NCI-H2171 treated with DMSO at 0.1 percent for 48 hours (cell line): ENCODE results near the gene SDC4.

Experiments used
- DNase-seq: peaks from one replicate; lab custom pipeline; 2025; lab: John Stamatoyannopoulos, UW

SDC4 gene

GRCh38 chr20:45318948-45319347, 29.3 kb downstream of the SDC4 start:
- DNase-seq: no peak

- DNase-seq: no peak
Measured at GRCh38 chr20:45318386-45318939, 29.8 kb downstream of the SDC4 start.

- DNase-seq: no peak
Measured at GRCh38 chr20:45317826-45318225, 30.4 kb downstream of the SDC4 start.

- DNase-seq: no peak
Measured at GRCh38 chr20:45316150-45317080, 31.8 kb downstream of the SDC4 start.

- DNase-seq: no peak
Measured at GRCh38 chr20:45315672-45316071, 32.6 kb downstream of the SDC4 start.

GRCh38 chr20:45313943-45314342, 34.3 kb downstream of the SDC4 start:
- DNase-seq: no peak

GRCh38 chr20:45313065-45313695, 35.0 kb downstream of the SDC4 start:
- no peak for DNase-seq

- no peak for DNase-seq
Measured at GRCh38 chr20:45312241-45312640, 36.0 kb downstream of the SDC4 start.

GRCh38 chr20:45311589-45312211, 36.5 kb downstream of the SDC4 start:
- DNase-seq: peak; percentile 18

GRCh38 chr20:45309075-45309474, 39.1 kb downstream of the SDC4 start:
- no peak for DNase-seq

GRCh38 chr20:45308117-45308778, 40.0 kb downstream of the SDC4 start, which contains the start of gene MATN4:
TSS of gene MATN4 (minus strand) at chr20:45308299. CDS start at chr20:45305582, 2,717 bp downstream.
- no peak for DNase-seq

GRCh38 chr20:45307076-45307640, 41.1 kb downstream of the SDC4 start:
- DNase-seq: no peak

- no peak for DNase-seq
Measured at GRCh38 chr20:45306431-45306982, 41.7 kb downstream of the SDC4 start, which contains the start of gene RBPJL. TSS of gene RBPJL (plus strand) at chr20:45306840. CDS start at chr20:45306923, 83 bp downstream.

GRCh38 chr20:45305262-45305661, 43.0 kb downstream of the SDC4 start:
- DNase-seq: no peak

GRCh38 chr20:45304464-45304999, 43.7 kb downstream of the SDC4 start:
- DNase-seq: no peak

- DNase-seq: no peak
Measured at GRCh38 chr20:45303586-45304463, 44.4 kb downstream of the SDC4 start.

- no peak for DNase-seq
Measured at GRCh38 chr20:45301824-45302271, 46.4 kb downstream of the SDC4 start.

- no peak for DNase-seq
Measured at GRCh38 chr20:45300961-45301360, 47.3 kb downstream of the SDC4 start.

GRCh38 chr20:45299786-45300185, 48.4 kb downstream of the SDC4 start:
- no peak for DNase-seq
